ENCODE measurements around the gene TOX2.

Gene TOX2

GRCh38 chr20:44102582-44102981, 187.9 kb downstream of the TOX2 start:
- DNase-seq (ENCODE audit: low read depth), result no peak

- DNase-seq (ENCODE audit: low read depth), result peak; percentile 60
Observed at GRCh38 chr20:44104798-44105517, 190.3 kb downstream of the TOX2 start.

GRCh38 chr20:44106615-44107014, 192.0 kb downstream of the TOX2 start:
- DNase-seq (ENCODE audit: low read depth), result no peak

- DNase-seq (ENCODE audit: low read depth), result no peak
Observed at GRCh38 chr20:44109951-44110361, 195.3 kb downstream of the TOX2 start.

- no peak for DNase-seq (ENCODE audit: low read depth)
Observed at GRCh38 chr20:44110816-44111568, 196.3 kb downstream of the TOX2 start.

- peak; percentile 17 for DNase-seq (ENCODE audit: low read depth)
Observed at GRCh38 chr20:44111712-44112335, 197.2 kb downstream of the TOX2 start.

- DNase-seq (ENCODE audit: low read depth), result no peak
Observed at GRCh38 chr20:44112456-44112855, 197.8 kb downstream of the TOX2 start.

GRCh38 chr20:44112889-44113617, 198.4 kb downstream of the TOX2 start:
- no peak for DNase-seq (ENCODE audit: low read depth)

GRCh38 chr20:44113618-44114376, 199.1 kb downstream of the TOX2 start:
- DNase-seq (ENCODE audit: low read depth), result no peak

- no peak for DNase-seq (ENCODE audit: low read depth)
Observed at GRCh38 chr20:44115181-44115580, 200.5 kb downstream of the TOX2 start.

- no peak for DNase-seq (ENCODE audit: low read depth)
Observed at GRCh38 chr20:44115762-44116644, 201.4 kb downstream of the TOX2 start.

GRCh38 chr20:44117296-44118184, 202.9 kb downstream of the TOX2 start:
- no peak for DNase-seq (ENCODE audit: low read depth)

- DNase-seq (ENCODE audit: low read depth), result no peak
Observed at GRCh38 chr20:44118185-44119033, 203.8 kb downstream of the TOX2 start.

All from ELR (cell line).